Tongue (tissue), 3 donors: ENCODE data around the gene OR6N2. TPM values are rescaled to one million over a fixed set of nuclear protein-coding genes. Genes with fewer than 3 reads are reported as not detected.

Source experiments
- DNase-seq: peaks from one replicate; pipeline ENCODE4 v3.0.0-alpha.2; 2015
- small RNA-seq: library from RNA; depleted of rRNA; stranded (forward); fragments of <200 nt; gene quantifications from one replicate; pipeline ENCODE3, GENCODE V24; 2014; ENCODE audit warnings: low replicate concordance
- total RNA-seq: library from RNA; depleted of rRNA; stranded (reverse); fragments of >200 nt; gene quantifications from one replicate; pipeline ENCODE4 v1.2.3, GENCODE V29; 2014

Gene OR6N2
- total RNA-seq, 1 donor from 2014 or later: not detected

GRCh38 chr1:158754420-158754819 is 26.6 kb downstream of the OR6N2 start, which contains the start of gene OR6K6:
OR6K6 (plus strand) TSS chr1:158754720; CDS start chr1:158754888, 168 bp downstream.
- no peak for DNase-seq

GRCh38 chr1:158752155-158752712 is 28.8 kb downstream of the OR6N2 start:
- DNase-seq: no peak

GRCh38 chr1:158735848-158736247 is 45.2 kb downstream of the OR6N2 start:
- DNase-seq: no peak

- no peak for DNase-seq
These were observed 48.5 kb downstream of the OR6N2 start for GRCh38 chr1:158732524-158732923.

GRCh38 chr1:158731707-158732106 is 49.3 kb downstream of the OR6N2 start:
- no peak for DNase-seq

DNA sequence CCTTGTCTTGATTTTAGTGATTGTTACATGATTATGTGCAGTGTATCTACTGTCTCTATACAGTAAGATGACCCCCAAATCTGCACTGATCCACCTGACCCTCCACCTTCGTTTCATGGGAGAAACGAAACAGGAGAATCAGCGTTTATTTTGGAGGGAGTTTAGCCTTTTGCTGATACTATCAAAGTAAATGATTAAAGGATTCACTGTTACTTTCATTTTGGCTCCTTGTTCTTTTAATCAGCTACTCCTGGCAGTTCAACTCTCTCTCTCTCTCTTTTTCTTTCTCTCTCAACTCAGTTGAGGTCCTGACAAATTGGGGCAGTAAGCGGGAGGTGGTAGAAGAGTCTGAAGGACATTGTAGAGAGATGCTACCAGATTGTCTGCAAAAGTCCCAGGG is 50.6 kb downstream of the OR6N2 start:
- DNase-seq: no peak

DNA sequence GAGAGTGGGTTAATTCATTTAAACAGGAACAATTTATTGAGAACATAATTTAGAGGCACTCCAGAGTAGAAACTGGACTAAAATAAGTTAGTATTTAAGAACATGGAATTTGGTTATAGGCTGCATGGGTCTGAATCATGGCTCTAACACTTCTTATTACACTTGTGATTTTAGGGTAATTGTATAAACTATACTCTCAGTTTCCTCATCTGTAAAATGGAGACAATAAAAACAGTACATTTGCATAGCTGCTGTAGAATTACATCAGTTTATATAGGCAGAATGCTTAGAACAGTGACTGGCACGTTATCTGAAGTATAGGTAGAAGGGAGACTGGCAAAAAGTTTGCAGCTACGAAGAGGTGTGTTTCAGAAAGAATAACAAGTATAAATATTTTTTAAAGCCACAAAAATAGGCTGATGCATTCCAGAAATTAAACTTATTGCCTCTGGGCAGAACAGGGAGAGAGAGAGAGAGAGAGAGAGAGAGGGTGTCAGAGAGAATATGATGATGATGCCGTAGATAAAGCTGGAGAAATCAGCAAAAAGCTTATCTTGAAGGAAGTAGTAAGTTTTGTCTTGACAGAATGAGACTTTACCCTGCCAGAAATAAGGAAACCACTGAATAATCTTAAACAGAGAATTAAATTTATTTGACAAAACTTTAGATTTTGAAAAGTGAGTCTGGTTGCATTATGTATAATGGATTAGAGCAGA is 52.3 kb downstream of the OR6N2 start:
- no peak for DNase-seq

- DNase-seq: no peak
These were observed 56.6 kb downstream of the OR6N2 start for GRCh38 chr1:158724442-158724841.

Small RNA genes within 50 kb of the gene (small RNA-seq; reads per million reads assigned to genes)
- gene OR2AQ1P: not detected

Other genes starting within 250 kb of the OR6N2 start
- gene OR6Y1, start 226.8 kb downstream of the OR6N2 start, total RNA-seq: not detected
- not detected for gene OR6P1, start 210.6 kb downstream of the OR6N2 start, total RNA-seq
- not detected for gene OR10X1, start 201.3 kb downstream of the OR6N2 start, total RNA-seq
- not detected for gene OR10Z1, start 175.9 kb downstream of the OR6N2 start, total RNA-seq
- 7.1 TPM for gene SPTA1, start 94.5 kb downstream of the OR6N2 start, total RNA-seq
- not detected for gene OR6K2, start 80.6 kb downstream of the OR6N2 start, total RNA-seq
- gene OR6K3, start 60.5 kb downstream of the OR6N2 start, total RNA-seq: not detected
- not detected for gene OR6K6, start 26.5 kb downstream of the OR6N2 start, total RNA-seq
- gene OR6N1, start 9.0 kb downstream of the OR6N2 start, total RNA-seq: not detected
- gene MNDA, start 50.1 kb upstream of the OR6N2 start, total RNA-seq: 5.9 TPM
- 0.21 TPM for gene PYHIN1, start 150.3 kb upstream of the OR6N2 start, total RNA-seq
- 45.0 TPM for gene IFI16, start 228.7 kb upstream of the OR6N2 start, total RNA-seq